GM19023 (cell line): Measurements from ENCODE around the gene TOMM34.

ENCODE experiments used
- ATAC-seq: cut with Tn5 transposase; IDR thresholded peaks from one replicate; pipeline ENCODE4 v1.9.1; 2021; ENCODE audit warnings: mild to moderate bottlenecking, moderate library complexity; ENCODE audit not compliant: unreplicated experiment

TOMM34 gene

DNA sequence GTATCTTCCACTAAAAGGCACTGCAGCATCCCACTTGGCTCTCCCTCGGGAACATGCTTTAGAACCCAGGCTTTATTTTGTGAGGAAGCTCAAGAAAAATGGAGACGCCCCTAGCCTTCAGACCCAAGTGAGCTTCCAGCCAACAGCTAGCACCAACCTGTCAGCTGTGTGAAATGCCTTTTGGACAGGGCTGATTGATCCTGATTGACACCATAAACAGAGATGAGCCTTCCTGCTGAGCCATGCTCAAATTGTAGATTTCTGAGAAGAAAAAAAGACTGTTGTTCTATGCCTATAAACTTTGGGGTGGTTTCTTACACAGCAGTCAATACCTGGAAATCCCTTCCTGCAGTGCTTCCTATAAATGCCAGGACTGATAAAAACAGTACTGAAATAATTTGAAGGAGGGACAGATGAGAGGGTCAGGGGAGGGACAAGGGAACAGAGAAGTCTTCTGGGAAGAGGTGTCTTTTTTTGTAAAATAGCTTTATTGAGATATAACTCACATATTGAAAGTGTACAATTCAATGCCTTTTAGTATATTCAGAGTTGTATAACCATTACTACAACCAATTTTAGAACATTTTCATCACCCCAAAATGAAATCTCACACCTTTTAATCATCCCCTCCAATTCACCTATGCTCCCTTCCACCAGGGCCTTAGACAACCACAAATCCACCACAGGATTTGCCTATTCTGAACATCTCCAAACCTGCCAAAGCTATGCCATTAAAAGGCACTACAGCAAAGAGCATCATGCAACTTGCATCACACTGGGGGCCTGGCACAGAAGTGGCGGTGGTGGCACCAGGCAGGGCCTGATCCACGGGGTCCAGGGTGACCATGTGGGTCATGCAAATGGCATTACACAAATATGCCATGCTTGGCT is 3.4 kb upstream of the TOMM34 start:
- no peak for ATAC-seq

DNA sequence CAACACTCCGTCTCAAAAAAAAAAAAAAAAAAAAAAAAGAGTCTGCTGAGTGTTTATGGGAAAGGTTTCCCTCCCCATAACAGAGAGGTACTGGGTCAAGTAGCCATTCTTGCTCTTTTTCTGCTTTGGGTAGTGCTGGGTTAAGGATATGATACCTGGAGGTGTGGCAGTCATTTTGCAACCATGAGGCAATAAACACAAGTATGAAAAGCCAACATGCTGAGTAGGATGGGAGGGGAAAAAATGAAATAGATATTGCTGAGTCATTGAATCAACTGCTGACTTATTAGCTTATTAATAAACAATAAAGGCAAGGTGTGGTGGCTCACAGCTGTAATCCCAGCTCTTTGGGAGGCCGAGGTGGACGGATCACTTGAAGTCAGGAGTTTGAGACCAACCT is 2.3 kb upstream of the TOMM34 start:
- no peak for ATAC-seq

DNA sequence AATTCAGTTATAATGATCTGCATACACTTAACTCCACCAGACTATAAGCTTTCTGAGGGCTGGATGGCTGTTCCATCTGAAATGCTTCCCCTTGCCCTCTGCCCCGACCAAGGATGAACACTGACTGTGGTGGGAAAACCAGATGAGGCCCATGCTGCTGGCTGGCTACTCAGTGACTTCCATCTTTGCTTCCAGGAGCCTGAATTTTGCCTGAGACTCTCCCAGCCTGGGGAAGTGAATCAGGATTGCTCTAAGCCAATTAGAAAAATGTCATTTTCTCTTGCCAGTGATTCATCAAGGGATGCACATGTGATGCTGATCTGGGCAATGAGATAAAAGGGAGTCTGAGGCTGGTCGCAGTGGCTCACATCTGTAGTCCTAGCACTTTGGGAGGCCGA is 1.7 kb upstream of the TOMM34 start:
- ATAC-seq = no peak

DNA sequence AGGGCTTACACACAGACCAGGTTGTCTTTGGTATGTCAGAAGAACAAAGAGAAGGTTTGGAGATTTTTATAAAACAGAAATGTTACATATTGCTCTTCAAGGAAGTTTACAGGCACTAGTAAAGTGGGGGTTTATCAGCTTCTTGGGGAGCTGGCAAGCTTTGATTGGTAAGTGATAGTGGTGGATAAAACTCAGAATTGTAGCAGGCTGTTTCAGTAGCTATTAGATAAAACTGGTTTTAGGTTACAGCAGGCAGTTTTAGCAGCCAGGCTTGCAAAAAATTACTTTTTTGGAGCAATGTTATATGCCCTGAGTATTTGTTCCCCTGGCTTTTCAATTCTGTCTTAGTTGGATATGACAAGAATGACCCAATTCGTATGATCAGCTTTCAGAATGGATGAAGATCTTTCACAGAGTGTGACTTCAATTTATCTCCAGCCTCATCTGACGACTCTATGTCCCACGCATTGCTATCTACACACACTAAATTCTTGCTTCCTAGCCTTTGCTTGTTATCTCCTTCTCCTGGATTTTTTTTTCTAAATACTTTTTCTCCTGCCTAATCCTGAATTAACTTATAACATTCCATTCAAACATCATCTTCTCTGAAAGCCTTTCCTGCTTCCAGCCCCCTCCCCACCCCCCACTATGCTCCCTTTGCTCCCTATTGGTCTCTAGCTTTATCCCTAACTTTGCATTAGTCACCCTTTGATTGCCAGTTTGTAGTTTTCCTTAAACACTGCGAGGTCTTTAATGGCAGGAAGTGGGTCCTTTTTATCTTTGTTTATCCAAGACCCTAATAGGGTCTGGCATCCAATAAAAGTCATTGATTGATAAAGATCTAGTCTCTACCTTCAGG is 1.0 kb upstream of the TOMM34 start:
- ATAC-seq = no peak

DNA sequence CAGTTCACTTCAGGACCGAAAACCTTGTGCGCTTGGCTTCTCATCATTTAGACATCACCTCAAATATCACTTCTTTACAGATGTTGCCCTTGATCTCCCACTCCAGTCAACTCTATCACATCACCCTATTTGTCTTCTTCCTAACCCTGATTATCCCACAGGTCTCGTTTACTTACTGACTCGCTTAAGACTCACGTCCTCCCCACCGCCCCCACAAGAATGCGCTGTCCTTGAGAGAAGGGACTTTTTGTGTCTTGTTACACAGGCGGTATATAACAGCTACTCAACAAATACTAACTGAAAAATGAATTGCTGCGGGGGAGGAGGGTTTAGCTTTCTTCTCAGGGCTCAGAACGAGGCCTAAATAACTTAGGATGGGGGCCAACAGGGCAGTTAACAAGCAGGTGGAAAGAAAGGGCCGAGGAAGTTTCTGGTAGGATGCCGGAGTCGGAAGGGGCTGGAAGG is 527 bp downstream of the TOMM34 start:
- peak; percentile 36 for ATAC-seq

DNA sequence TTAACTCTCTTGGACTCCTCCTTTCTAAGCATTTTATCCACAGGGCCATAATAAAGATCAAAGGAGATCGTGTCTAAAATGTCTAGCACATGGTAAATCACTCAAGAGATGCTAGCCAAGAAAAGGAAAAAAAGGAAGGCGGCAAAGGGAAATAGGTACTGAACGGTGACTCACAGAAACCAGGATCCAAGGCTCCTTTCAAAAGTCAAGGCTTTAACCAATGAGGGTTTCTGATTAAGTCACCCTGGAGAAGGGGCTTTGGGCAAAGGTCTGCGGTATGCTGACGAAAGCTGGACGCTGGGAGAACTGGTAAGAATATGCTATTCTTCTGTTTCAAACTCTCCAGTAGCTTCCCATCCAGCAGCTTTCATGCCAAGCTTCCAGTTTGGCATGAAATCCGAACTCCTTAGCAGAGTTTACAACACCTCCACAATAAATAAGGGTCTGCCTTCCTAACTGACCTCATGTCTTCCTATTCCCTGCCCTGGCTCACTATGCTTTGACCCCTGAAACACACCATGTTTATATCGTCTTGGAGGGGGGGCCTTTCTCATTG is 1.0 kb downstream of the TOMM34 start:
- ATAC-seq = no peak

DNA sequence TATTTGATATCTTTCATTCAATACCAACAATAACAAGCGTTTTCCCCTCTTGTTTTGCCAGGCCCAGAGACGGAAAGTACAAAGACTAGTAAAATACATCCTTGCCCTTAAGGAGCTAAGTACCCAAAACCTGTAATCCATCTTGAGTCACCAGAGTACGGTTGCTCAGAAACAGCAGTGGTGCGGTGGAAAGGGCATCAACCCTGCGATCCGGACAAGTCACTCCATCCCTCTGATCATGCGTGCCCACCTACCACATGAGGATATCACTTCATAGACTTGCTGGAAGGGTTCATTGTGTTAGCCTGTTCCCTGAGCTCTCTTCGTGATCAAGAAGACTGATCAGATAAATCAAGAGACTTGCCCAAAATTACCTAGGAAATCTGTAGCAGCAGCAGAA is 1.9 kb downstream of the TOMM34 start:
- ATAC-seq = no peak

DNA sequence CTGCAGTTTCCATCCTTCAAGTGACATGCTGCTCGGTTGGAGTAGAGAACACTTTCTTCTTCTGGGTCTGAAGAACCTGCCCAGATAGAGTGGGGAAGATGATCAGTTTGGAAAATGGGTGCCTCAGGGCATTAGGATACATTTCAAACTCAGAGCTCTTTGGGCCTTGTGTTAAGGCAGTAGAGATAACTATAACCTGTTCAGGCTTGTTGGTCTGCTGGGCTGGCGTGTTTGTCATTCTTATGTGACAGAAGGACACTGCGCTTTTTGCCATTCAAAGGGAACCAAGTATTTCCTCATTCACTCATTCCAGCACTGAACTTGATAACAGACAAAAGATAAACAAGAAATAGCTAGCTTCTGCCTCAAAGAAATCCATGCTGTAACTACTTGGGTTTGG is 3.8 kb downstream of the TOMM34 start:
- ATAC-seq = no peak

DNA sequence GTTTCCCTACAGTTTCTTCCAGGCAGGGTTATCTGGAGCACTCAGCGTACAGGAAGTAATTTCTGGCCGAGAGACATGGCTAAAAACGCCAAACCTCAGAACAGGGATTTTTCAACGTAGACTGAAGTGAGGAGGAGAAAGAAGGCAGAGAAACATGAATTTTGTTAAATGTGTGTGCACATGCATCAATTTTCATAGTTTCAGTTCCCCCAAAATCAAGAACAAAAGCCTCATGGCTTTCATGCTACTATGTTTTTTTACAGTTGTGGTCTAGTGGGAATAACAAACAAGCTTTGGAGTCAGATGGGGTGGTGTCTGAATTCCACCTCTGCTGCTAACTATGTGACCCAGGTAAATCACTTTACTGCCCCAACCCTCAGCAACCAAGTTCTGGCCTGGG is 4.9 kb downstream of the TOMM34 start:
- ATAC-seq = no peak

DNA sequence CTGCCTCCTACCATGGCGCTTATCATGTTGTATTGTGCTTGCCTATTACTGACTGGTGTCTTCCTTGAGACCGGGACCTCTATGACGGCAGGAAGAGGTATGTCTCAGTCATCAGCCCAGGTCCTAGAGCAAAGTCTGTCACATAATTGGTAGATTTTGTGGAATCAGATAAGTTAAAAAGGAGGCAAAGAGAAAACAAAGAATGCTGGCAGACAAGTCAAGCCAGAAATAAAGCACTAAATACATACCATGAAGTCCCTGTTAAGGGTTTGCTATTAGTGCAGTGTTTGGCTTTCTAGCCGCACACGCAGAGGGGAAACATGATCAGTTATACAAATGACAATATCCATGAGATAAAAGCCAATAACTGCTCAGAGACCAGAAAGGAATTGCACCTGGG is 6.0 kb downstream of the TOMM34 start:
- no peak for ATAC-seq

DNA sequence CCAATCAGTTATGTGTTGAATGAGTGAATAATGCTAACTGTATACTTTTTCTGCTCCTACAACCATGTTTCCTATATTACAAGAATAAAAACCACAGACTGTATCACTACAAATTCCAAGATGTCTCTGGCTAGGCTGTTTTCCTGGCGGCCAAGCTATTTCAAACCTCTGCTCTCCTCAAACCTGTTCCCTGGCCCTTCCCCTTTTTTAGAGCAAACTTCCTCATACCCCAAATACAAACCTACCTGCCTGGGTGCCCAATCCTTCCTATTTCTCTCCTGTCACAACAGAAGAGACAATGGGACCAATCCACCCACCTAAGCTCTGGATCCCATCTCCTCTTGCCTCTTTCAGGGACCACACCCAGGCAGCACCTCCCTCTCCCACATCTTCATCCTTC is 7.5 kb downstream of the TOMM34 start:
- ATAC-seq = no peak

DNA sequence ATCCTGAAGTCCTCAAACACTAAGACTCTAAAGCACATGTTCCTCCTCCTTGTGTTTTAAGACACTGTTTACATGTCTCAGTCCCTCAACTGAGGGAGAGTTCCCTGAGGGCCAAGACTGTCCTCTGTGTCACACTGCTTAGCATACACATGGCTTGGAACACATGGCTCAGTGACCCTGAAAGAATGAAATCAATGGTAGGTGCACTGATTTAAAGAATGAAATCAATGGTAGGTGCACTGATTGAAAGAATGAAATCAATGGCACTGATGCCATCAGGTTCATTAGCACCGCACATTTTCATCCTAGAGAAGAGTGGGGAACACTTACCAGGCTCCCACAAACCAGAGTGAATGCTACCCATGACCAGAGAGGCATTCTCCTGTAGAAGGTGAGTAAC is 9.8 kb downstream of the TOMM34 start:
- no peak for ATAC-seq

DNA sequence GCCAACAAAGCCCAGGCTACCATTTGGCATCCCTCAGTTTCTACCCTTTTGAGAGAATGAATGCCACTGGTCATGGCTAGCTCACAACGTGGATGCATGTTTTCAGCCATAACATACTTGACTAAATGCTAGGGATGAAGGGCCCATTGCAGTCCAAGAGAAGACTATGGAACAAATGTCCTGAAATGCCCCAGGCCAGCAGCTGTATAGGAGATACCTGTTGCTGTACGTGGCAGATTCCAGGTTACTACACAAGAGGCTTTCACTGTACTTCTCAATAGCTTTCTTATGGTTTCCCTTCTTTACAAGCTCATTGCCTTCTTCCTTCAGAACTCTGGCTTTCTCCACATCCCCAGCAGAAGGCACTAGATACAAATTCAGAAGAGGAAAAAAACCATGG is 11.7 kb downstream of the TOMM34 start:
- ATAC-seq = no peak

DNA sequence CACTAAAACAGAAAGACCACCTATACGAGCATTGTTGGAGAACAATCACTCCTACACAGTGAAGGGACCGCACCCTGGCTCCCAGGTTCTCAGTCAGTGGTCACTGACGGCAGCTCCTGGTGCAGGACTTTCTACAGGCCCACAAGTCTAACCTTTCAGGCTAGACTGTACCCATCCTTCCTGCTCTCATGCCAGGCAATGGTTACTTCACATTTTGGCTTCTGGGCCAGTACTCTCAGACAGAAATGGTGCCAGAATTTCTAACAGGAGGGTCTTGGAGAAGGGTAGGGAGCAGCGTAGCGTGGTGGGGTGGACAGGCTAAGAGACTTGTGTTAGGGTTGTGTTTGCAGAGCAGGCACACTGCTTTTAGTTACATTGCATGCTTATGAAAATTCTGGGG is 12.1 kb downstream of the TOMM34 start:
- ATAC-seq = no peak

DNA sequence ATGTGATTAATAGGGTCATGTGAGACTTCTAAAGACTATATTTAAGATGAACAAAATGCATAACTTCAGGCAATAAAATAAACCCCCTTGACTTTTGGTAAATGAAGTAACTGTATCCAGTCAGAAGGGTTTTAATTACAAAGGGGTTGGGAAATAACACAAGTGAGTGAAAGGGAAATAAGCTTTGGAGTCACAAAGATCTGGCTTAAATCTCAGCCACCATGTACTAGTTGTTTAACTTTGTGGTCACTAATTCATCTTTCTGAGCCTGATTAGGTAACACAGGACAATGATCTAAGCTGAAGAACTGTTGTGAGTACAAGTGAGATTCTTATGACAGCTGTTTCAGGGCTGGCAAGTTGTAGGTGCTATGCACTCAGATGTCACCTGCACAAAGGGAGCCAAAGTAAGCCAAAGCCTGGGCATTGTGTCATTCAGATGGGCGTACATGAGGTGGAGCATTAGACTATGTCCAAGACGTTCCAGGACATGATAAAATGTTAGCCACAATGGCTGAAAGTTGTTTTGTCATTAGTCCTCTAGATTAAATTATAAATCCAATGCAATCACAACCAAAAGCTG is 13.8 kb downstream of the TOMM34 start:
- ATAC-seq = no peak

DNA sequence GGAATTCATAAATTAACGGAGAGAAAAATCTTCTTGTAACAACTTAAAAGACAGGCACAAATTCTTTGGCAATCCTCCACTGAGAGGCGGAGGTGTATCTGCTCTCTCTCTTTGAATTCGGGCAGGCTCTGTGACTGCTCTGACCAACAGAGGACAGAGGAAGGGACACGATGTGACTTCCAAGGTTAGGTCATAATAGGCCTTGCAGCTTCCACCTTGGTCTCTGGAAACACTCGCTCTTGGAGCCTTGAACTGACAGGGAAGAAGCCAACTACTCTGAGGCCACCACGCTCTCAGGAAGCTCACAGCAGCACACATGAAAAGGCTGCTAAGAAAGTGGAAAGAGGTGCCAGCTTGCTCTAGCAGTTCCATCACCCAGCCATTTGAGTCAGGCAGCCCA is 14.9 kb downstream of the TOMM34 start:
- no peak for ATAC-seq

DNA sequence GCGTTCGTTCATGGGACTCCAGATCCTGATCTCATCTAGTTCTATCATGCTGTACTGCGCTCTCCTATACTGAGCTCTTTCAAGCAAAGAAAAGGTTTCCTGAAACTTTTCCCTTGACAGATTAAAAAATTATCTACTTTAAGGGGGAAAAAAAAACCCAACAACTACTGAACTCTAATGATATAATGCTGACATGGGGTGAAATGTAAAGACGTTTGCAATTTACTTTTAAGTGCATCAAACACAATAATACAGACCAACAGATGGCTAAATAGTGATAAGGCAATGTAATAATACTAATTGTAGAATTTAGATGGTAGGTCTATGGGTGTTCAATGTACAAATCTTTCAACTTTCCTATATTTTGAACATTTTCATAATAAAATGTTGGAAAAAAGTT is 16.4 kb downstream of the TOMM34 start:
- no peak for ATAC-seq

DNA sequence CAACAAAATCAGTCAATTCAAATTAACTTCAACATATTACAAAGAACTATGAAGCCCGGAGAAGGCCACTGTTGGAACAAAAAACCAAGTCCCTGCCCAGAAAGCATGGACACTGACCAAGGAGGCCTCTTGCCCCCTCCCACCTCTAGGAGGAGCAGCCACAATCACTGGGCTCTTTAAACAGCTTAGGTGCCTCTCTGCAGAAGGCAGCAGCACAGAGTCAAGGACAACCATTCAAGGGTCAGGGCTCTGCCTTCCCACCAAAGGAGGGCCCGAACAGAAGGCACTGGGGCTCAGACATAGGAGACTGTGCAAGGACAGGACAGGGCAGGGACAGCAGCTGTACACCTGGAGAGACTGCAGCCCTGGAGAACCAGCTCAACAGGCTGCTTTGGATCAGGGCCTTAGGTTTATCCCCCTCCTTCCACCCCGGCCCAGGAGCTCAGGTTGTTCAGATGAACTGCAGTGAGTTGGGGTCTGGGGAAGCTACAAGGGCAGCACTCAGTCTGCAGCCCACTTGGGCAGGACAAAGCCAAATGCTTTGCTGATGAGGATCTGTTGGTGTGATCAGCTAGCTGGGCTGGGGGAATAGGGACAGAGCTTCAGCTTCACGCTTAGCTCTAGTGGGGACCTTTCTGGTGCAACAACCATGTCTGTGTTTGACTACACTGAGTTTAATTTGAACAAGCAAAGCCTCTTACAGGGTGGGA is 17.8 kb downstream of the TOMM34 start:
- no peak for ATAC-seq

DNA sequence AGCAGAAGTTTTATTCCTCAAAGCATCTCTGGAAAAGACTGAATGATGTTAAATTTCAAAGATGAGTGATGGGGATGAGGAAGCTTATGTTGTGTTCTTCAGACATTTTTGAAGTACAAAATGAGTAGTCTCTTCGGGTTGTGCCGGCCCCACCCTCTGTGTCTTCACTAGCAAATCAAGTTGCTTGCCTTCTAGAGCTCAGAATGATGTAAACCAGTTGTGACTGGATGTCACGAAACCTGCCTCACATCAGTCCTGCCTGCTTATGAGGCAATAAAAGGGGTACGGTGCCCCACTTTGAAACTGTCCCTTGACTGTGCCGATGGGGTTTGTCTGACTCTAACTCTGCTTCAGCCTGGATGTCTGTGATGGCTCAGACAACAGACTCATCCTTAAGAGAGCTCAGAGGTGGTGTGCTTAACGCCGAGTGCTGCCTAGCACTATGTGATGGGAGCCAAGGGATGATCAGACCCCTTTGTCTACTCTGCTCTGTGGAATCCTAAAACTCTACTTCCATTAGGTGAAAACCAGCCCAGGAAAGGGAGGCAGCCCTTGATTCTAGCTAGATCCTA is 19.0 kb downstream of the TOMM34 start:
- ATAC-seq = no peak

DNA sequence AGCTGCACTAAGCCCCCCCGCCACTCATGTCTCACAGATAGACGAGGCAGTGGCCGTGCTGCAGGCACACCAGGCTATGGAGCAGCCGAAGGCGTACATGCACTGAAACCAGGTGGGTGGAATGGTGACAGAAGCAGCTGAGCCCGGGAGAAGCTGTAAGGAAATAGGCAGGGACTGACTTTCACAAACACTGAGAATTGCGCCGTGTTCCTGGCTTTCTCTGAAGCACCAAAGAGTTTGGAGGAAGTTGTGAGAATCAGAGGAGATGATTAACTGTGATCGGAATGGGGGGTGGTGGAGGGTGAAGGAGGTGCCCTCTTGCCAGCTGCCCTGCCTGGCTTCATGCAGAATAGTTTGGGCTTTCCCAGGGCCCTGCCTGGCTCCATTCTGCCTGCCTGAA is 21.6 kb downstream of the TOMM34 start:
- ATAC-seq = no peak
